ENCODE data around the gene HM13.
"Not testable (repeated sequence)": the region's sequence is repeated elsewhere in the genome, so short reads cannot be mapped to it uniquely, and the experiment has no call there.

HM13 gene

GRCh38 chr20:31542963-31543362, 28.7 kb downstream of the HM13 start:
- no peak for DNase-seq (ENCODE audit: low spot score)

GRCh38 chr20:31543966-31544598, 29.8 kb downstream of the HM13 start:
- DNase-seq (ENCODE audit: low spot score), result peak; percentile 47

- DNase-seq (ENCODE audit: low spot score), result no peak
Observed at GRCh38 chr20:31544600-31544999, 30.4 kb downstream of the HM13 start.

GRCh38 chr20:31545621-31546040, 31.4 kb downstream of the HM13 start:
- not testable (repeated sequence) for DNase-seq (ENCODE audit: low spot score)

- peak; percentile 91 for DNase-seq (ENCODE audit: low spot score)
Observed at GRCh38 chr20:31547017-31547675, 32.9 kb downstream of the HM13 start.

- DNase-seq (ENCODE audit: low spot score), result no peak
Observed at GRCh38 chr20:31547720-31548298, 33.6 kb downstream of the HM13 start.

GRCh38 chr20:31548820-31549512, 34.7 kb downstream of the HM13 start:
- DNase-seq (ENCODE audit: low spot score), result no peak

GRCh38 chr20:31549513-31549880, 35.3 kb downstream of the HM13 start:
- no peak for DNase-seq (ENCODE audit: low spot score)

- DNase-seq (ENCODE audit: low spot score), result no peak
Observed at GRCh38 chr20:31550099-31550498, 35.9 kb downstream of the HM13 start.

GRCh38 chr20:31551163-31552081, 37.2 kb downstream of the HM13 start:
- DNase-seq (ENCODE audit: low spot score), result no peak

- no peak for DNase-seq (ENCODE audit: low spot score)
Observed at GRCh38 chr20:31555203-31555775, 41.0 kb downstream of the HM13 start.

GRCh38 chr20:31559704-31560093, 45.5 kb downstream of the HM13 start:
- no peak for DNase-seq (ENCODE audit: low spot score)

- peak; percentile 84 for DNase-seq (ENCODE audit: low spot score)
Observed at GRCh38 chr20:31560094-31560745, 46.0 kb downstream of the HM13 start.

- peak; percentile 98 for DNase-seq (ENCODE audit: low spot score)
Observed at GRCh38 chr20:31560746-31561598, 46.7 kb downstream of the HM13 start.

- no peak for DNase-seq (ENCODE audit: low spot score)
Observed at GRCh38 chr20:31562241-31562640, 48.0 kb downstream of the HM13 start.

- DNase-seq (ENCODE audit: low spot score), result no peak
Observed at GRCh38 chr20:31564284-31564683, 50.0 kb downstream of the HM13 start.

GRCh38 chr20:31565699-31566318, 51.6 kb downstream of the HM13 start:
- DNase-seq (ENCODE audit: low spot score), result no peak

GRCh38 chr20:31566319-31566657, 52.0 kb downstream of the HM13 start:
- no peak for DNase-seq (ENCODE audit: low spot score)

GRCh38 chr20:31566658-31567379, 52.6 kb downstream of the HM13 start:
- no peak for DNase-seq (ENCODE audit: low spot score)

Measured in RKO (cell line).